Endothelial cell of umbilical vein (primary cell): Measurements from ENCODE around the gene SYNE1. TPM values are rescaled to one million over a fixed set of nuclear protein-coding genes. Genes with fewer than 3 reads are reported as not detected.

ENCODE experiments used
- BruUV-seq: library from RNA; stranded (reverse); fragments of 400-500 nt; replicated peaks from 2 replicates; lab custom pipeline; 2021; lab: Mats Ljungman, UMichigan
- CTCF ChIA-PET: fragments of 300-600, 350-600 bp; sonication (Branson Sonifier 250); formaldehyde crosslinking; loops from one replicate; lab custom pipeline; 2021; ENCODE audit warnings: antibody characterized with exemption, inconsistent platforms; lab: Charles Lee
- POLR2A ChIA-PET: fragments of 300-600, 350-600 bp; sonication (Branson Sonifier 250); formaldehyde crosslinking; loops from one replicate; lab custom pipeline; 2021; ENCODE audit warnings: antibody characterized with exemption, inconsistent platforms; lab: Charles Lee
- DNase-seq: peaks from one replicate; pipeline ENCODE4 v3.0.0-alpha.2; 2011; ENCODE audit warnings: low read depth, low spot score
- FAIRE-seq: peaks from 2 replicates; lab custom pipeline; 2011; peaks lifted over from hg19 to GRCh38; lab: Jason Lieb, UNC
- H2AFZ ChIP-seq: 2 replicates; pipeline ENCODE4 v1.6.0; 2012; ENCODE audit warnings: low read depth, low read length, control low read depth, inconsistent platforms
- H3K27ac ChIP-seq: 2 replicates; pipeline ENCODE4 v1.5.1; 2011; ENCODE audit warnings: low read depth, mild to moderate bottlenecking, control low read depth, low read length, moderate library complexity; ENCODE audit not compliant: insufficient read depth
- H3K27me3 ChIP-seq, 2 experiments: 2 replicates each; pipeline versions ENCODE4 v1.6.0 to v1.6.1; 2011; ENCODE audit warnings: low read length in 2 of 2, mixed read lengths in 1 of 2; ENCODE audit not compliant: control insufficient read depth in 2 of 2, insufficient read depth in 2 of 2
- H3K36me3 ChIP-seq, 2 experiments: 2 replicates in 1 of 2; 3 replicates in 1 of 2; pipeline ENCODE4 v1.5.1; 2011; ENCODE audit warnings: low read length in 2 of 2, mild to moderate bottlenecking in 1 of 2, moderate library complexity in 1 of 2; ENCODE audit not compliant: control insufficient read depth in 2 of 2, insufficient read depth in 2 of 2; ENCODE audit errors: extremely low read depth in 1 of 2
- H3K4me1 ChIP-seq: 3 replicates; pipeline ENCODE4 v1.5.1; 2011; ENCODE audit warnings: mild to moderate bottlenecking, low read length; ENCODE audit not compliant: control insufficient read depth, insufficient read depth; ENCODE audit errors: extremely low read depth
- H3K4me2 ChIP-seq: 2 replicates; pipeline ENCODE4 v1.6.1; 2011; ENCODE audit warnings: low read length, control low read depth, mixed read lengths; ENCODE audit not compliant: insufficient read depth
- H3K4me3 ChIP-seq, 3 experiments: fragments of 200-600 bp in 1 of 3; sonication (generic), shearing (Covaris generic) in 1 of 3; replicated peaks in 1 of 3; 2 replicates each; pipeline ENCODE4 v1.5.1; 2011 to 2016; ENCODE audit warnings: control low read depth in 3 of 3, low read length in 3 of 3, mild to moderate bottlenecking in 2 of 3, inconsistent platforms in 1 of 3, low read depth in 1 of 3, moderate library complexity in 1 of 3; ENCODE audit not compliant: insufficient read depth in 1 of 3
- H3K79me2 ChIP-seq: 2 replicates; pipeline ENCODE4 v1.6.0; 2012; ENCODE audit warnings: low read length, inconsistent platforms; ENCODE audit not compliant: control insufficient read depth, insufficient read depth
- H3K9ac ChIP-seq: replicated peaks from 2 replicates; pipeline ENCODE3; 2011; ENCODE audit warnings: low read length, control low read depth; ENCODE audit not compliant: insufficient read depth; ENCODE audit errors: extremely low read depth
- H3K9me1 ChIP-seq: replicated peaks from 3 replicates; pipeline ENCODE4 v1.6.0; 2011; ENCODE audit warnings: mild to moderate bottlenecking, low read length; ENCODE audit not compliant: control insufficient read depth, insufficient read depth; ENCODE audit errors: extremely low read depth
- H3K9me3 ChIP-seq: replicated peaks from 2 replicates; pipeline ENCODE4 v1.5.1; 2012; ENCODE audit warnings: low read length, inconsistent platforms; ENCODE audit not compliant: control insufficient read depth, insufficient read depth
- H4K20me1 ChIP-seq: replicated peaks from 2 replicates; pipeline ENCODE3; 2011; ENCODE audit warnings: mild to moderate bottlenecking, low read length; ENCODE audit not compliant: control insufficient read depth, insufficient read depth; ENCODE audit errors: extremely low read depth
- CTCF ChIP-seq, 2 donors: IDR thresholded peaks; 1 replicate in 1 of 2; 2 replicates in 1 of 2; pipeline ENCODE4 v1.5.1; 2011; ENCODE audit warnings: low read length in 2 of 2, mild to moderate bottlenecking in 2 of 2, moderate library complexity in 2 of 2, control low read depth in 1 of 2, inconsistent platforms in 1 of 2, low read depth in 1 of 2; ENCODE audit not compliant: insufficient read depth in 1 of 2; ENCODE audit errors: extremely low read depth in 1 of 2
- EZH2 ChIP-seq: IDR thresholded peaks from 2 replicates; pipeline ENCODE4 v1.6.1; 2012; ENCODE audit warnings: borderline replicate concordance, low read depth, mild to moderate bottlenecking, moderate library complexity, low read length, inconsistent platforms; ENCODE audit not compliant: severe bottlenecking
- FOS ChIP-seq: IDR thresholded peaks from 2 replicates; pipeline ENCODE4 v1.6.1; 2011; ENCODE audit warnings: mild to moderate bottlenecking, low read length, moderate library complexity, borderline replicate concordance; ENCODE audit not compliant: insufficient read depth
- GATA2 ChIP-seq: IDR thresholded peaks from 2 replicates; pipeline ENCODE4 v1.7.0; 2011; ENCODE audit warnings: low read depth, mild to moderate bottlenecking, moderate library complexity, mixed read lengths, low read length; ENCODE audit not compliant: insufficient read length, insufficient read depth
- JUN ChIP-seq: IDR thresholded peaks from 2 replicates; pipeline ENCODE4 v1.6.1; 2011; ENCODE audit warnings: borderline replicate concordance, low read depth; ENCODE audit not compliant: insufficient read length, insufficient read depth
- MAX ChIP-seq: IDR thresholded peaks from 2 replicates; pipeline ENCODE4 v1.6.1; 2011; ENCODE audit not compliant: insufficient read depth, insufficient read length
- POLR2A ChIP-seq: IDR thresholded peaks from 2 replicates; pipeline ENCODE4 v1.6.1; 2012; ENCODE audit warnings: low read depth, mild to moderate bottlenecking, control low read depth, low read length
- POLR2AphosphoS5 ChIP-seq: IDR thresholded peaks from 2 replicates; pipeline ENCODE4 v1.6.1; 2012; ENCODE audit warnings: low read depth, mild to moderate bottlenecking, control low read depth, low read length, moderate library complexity; ENCODE audit not compliant: insufficient read depth
- dilution Hi-C: fragments of 300-500 bp; cut with MboI; formaldehyde crosslinking; loops from one replicate; pipeline ENCODE4 v1.15.0; 2019; ENCODE audit warnings: low sequenced_read_pairs; ENCODE audit not compliant: extremely low pct_ligation_motif_present
- intact Hi-C: fragments of 100-400 bp; cut with micrococcal nuclease; formaldehyde crosslinking; loops from one replicate; pipeline ENCODE4 v1.10.0; 2022
- polyA plus RNA-seq, 4 experiments: library from polyadenylated mRNA; depleted of rRNA in 3 of 4; stranded (reverse) in 3 of 4; unstranded in 1 of 4; fragments of >200 nt; gene quantifications; 2 replicates each; pipeline versions ENCODE4 v1.2.1 to v1.2.3, GENCODE V29; 2011 to 2012; ENCODE audit warnings: missing spikeins in 1 of 4
- total RNA-seq: library from RNA; stranded (reverse); gene quantifications from 2 replicates; pipeline ENCODE4 v1.2.3, GENCODE V29; 2021

The SYNE1 gene
- total and polyA plus RNA-seq, 2 donors (not counting 3 experiments of a cell fraction or from before 2014, with no cell fraction given): 26.5 to 52.3 TPM

GRCh38 chr6:152680151-152680550, 43.0 kb upstream of the SYNE1 start:
- Histone ChIP-seq H3K9me1 (no peaks in the 10 kb centered on the region), H3K27ac (no peak overlapping the region), H3K79me2 (no peaks in the 10 kb centered on the region), H2AFZ (no peak overlapping the region), H3K36me3 (no peaks in the 10 kb centered on the region), H3K9ac (no peak overlapping the region), H4K20me1 (no peaks in the 10 kb centered on the region), H3K4me2 (no peak overlapping the region), H3K4me3 (no peak overlapping the region), H3K4me1 (no peaks in the 10 kb centered on the region), H3K9me3 (no peaks in the 10 kb centered on the region), H3K27me3 (no peaks in the 10 kb centered on the region)
- TF ChIP-seq CTCF (IDR thresholded peaks at IDR 0.05; ENCODE audit: extremely low read depth in 1 of 2, insufficient read depth in 1 of 2, low read depth in 1 of 2, low read length in 2 of 2): no peak
- no peak for TF ChIP-seq POLR2AphosphoS5
- TF ChIP-seq GATA2: no peak
- no peak for TF ChIP-seq JUN
- no peak for TF ChIP-seq EZH2
- TF ChIP-seq MAX: no peak
- TF ChIP-seq FOS: no peak
- no peak for TF ChIP-seq POLR2A
- no peak for FAIRE-seq
- dilution Hi-C loops: no loop called here
- BruUV-seq: no TSS peak
- ChIA-PET POLR2A (no interaction called here), CTCF (interaction anchor here (1.0 to 1.2 kb wide), 3 partner anchors 9 to 16 kb away, joined by 3 to 4 read pairs (median 3); no protein-coding TSS in a partner anchor)
- intact Hi-C loops: no loop called here
- no peak for DNase-seq
